HL-60 (cell line): Measurements from ENCODE around the gene DHRSX.

Experiments used
- CTCF ChIP-seq: IDR thresholded peaks from one replicate; pipeline ENCODE4 v1.5.1; 2011; ENCODE audit warnings: low read length, control low read depth, inconsistent platforms; ENCODE audit not compliant: insufficient read depth
- GABPA ChIP-seq: IDR thresholded peaks from 2 replicates; pipeline ENCODE4 v1.6.1; 2012; ENCODE audit warnings: low read depth
- POLR2AphosphoS5 ChIP-seq: IDR thresholded peaks from 2 replicates; pipeline ENCODE4 v1.6.1; 2012; ENCODE audit warnings: low read depth
- REST ChIP-seq: IDR thresholded peaks from 2 replicates; pipeline ENCODE4 v1.6.1; 2012; ENCODE audit warnings: low read depth; ENCODE audit not compliant: insufficient replicate concordance
- SPI1 ChIP-seq: IDR thresholded peaks from 2 replicates; pipeline ENCODE4 v1.6.1; 2012; ENCODE audit warnings: low read depth, mild to moderate bottlenecking, borderline replicate concordance

GRCh38 chrX:2314831-2315365, 185.9 kb downstream of the DHRSX start:
- TF ChIP-seq CTCF (no peak), REST (no peak), SPI1 (no peak), POLR2AphosphoS5 (no peak), GABPA (no peak)
